HUDEP-2 (cell line): ENCODE results near the gene GABRG3.

ENCODE experiments used
- DNase-seq, 76 experiments: peaks; one replicate each; lab custom pipeline; 2025; ENCODE audit not compliant: unreplicated experiment in 76 of 76; lab: John Stamatoyannopoulos, UW

The GABRG3 gene

DNA sequence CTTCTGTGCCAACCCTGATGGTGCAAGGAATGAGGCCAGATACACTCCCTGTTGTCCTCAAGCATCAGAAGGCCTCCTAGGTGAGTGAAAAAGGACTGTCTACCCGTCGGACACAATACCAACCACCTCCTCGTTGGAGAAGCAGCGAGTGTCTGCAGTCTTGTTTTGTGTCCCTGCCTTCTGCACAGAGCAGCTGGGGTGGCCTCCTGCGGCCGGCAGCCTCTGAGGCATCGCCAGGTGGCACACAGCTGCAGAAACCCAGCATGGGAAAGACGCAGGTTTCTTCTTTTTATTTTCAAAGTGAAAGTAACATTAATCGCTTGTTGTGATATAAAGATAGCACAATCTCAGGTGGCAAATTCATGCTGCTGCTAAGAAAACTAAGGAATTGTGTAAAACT is 618.3 kb downstream of the GABRG3 start:
- DNase-seq: no peak

DNA sequence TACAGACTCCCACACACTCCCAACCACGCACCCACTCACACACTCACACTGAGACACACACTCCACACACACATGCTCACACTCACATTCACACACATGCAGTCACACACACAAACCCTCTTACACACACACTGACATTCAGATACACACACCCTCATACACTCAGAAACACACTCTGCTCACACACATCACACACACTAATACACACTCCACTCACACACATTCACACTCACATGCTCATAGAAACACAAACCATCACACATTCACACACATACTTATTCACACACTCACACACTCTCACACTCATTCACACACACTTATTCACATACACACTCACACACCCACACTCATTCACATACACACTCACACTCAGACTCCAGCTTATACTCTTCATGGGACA is 618.8 kb downstream of the GABRG3 start:
- DNase-seq: no peak
